ENCODE measurements around the gene SPP1.

DNA sequence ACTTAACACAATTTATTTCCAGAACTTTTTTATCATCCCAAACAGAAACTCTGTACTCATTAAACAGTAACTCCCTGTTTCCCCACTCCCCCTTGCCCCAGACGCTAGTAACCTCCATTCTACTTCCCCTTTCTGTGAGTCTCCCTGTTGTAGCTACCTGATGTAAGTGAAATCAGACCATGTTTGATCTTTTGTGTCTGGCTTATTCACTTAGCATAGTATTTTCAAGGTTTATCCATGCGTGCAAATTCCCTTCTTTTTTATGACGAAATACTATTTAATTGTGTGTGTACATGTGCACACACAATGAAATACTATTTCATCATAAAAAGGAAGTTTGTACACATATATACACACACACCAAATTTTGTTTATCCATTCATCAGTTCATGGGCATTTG is 37.1 kb downstream of the SPP1 start:
- TF ChIP-seq, protein P1, sequence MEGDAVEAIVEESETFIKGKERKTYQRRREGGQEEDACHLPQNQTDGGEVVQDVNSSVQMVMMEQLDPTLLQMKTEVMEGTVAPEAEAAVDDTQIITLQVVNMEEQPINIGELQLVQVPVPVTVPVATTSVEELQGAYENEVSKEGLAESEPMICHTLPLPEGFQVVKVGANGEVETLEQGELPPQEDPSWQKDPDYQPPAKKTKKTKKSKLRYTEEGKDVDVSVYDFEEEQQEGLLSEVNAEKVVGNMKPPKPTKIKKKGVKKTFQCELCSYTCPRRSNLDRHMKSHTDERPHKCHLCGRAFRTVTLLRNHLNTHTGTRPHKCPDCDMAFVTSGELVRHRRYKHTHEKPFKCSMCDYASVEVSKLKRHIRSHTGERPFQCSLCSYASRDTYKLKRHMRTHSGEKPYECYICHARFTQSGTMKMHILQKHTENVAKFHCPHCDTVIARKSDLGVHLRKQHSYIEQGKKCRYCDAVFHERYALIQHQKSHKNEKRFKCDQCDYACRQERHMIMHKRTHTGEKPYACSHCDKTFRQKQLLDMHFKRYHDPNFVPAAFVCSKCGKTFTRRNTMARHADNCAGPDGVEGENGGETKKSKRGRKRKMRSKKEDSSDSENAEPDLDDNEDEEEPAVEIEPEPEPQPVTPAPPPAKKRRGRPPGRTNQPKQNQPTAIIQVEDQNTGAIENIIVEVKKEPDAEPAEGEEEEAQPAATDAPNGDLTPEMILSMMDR (conservative IDR thresholded peaks at IDR 0.05; ENCODE audit: low read depth, low read length), result no peak
- TF ChIP-seq EZH2 (IDR thresholded peaks at IDR 0.05; ENCODE audit: low read length, unreplicated experiment), result no peak
- TF ChIP-seq EZH2phosphoT487 (IDR thresholded peaks at IDR 0.05; ENCODE audit: borderline replicate concordance, low read length), result no peak
